ENCODE measurements around the gene WBP4. TPM values are rescaled to one million over a fixed set of nuclear protein-coding genes. Genes with fewer than 3 reads are reported as not detected.

Gene WBP4
- polyA plus RNA-seq, 3 donors: 2.8 to 3.8 (median 3.7) TPM

DNA sequence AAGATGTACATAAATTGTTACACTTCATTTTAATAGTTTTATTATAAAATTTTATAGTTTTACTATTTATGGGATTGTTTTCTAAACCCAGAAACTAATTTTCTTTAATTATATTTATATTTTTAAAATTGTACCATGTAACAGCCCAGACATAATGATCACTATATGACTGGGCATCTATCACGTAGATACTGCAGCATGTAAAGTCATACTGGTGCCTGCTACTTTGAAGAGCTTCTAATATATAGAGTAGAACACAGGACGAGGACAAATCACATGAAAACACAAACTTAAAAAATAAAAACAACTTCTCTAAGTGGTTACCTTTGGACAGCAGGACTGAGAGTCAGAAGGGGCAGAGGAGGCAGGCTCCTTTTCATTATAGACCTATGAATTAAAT, 47.5 kb upstream of the WBP4 start:
- H3K4me1 Mint-ChIP-seq: peaks cover 56% of the 10 kb centered on the region
- intact Hi-C loops (cut with micrococcal nuclease): no loop called here

DNA sequence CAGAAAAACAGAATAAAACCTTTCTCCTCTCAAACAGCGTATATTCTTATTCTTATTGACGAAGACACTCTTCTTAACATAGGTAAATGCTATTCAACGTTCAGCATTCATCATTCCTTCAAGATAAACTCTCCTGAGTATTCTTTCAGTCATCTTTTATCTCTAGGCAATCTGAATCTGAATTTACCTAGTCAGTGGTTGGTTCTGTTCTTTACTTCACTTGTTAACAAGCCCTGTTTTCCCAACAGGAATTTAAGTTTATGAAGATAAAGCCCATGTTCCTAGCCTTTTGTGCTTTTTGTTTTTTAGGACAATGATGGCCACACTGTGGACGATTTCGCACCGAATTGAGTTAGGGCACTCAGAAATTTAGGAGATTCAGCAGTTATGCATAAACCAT, 45.4 kb upstream of the WBP4 start:
- TF ChIP-seq, protein P1, sequence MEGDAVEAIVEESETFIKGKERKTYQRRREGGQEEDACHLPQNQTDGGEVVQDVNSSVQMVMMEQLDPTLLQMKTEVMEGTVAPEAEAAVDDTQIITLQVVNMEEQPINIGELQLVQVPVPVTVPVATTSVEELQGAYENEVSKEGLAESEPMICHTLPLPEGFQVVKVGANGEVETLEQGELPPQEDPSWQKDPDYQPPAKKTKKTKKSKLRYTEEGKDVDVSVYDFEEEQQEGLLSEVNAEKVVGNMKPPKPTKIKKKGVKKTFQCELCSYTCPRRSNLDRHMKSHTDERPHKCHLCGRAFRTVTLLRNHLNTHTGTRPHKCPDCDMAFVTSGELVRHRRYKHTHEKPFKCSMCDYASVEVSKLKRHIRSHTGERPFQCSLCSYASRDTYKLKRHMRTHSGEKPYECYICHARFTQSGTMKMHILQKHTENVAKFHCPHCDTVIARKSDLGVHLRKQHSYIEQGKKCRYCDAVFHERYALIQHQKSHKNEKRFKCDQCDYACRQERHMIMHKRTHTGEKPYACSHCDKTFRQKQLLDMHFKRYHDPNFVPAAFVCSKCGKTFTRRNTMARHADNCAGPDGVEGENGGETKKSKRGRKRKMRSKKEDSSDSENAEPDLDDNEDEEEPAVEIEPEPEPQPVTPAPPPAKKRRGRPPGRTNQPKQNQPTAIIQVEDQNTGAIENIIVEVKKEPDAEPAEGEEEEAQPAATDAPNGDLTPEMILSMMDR (IDR thresholded peaks at IDR 0.05): no peak
- Histone ChIP-seq H3K9me3 (replicated peaks in 1 of 2; ENCODE audit: control insufficient read depth in 1 of 2, insufficient read depth in 1 of 2, low read length in 2 of 2) (no peaks in the 10 kb centered on the region), H3K4me1 (ENCODE audit: control insufficient read depth in 1 of 2, insufficient read depth in 2 of 2, low read length in 2 of 2) (peaks cover 54 to 70% of the 10 kb centered on the region in 2 donors), H2AFZ (ENCODE audit: insufficient read depth, low read depth, low read length, poor library complexity, severe bottlenecking) (no peak overlapping the region), H4K20me1 (ENCODE audit: insufficient read depth, low read length) (peaks cover 59% of the 10 kb centered on the region), H3K36me3 (replicated peaks in 1 of 2; ENCODE audit: control insufficient read depth in 1 of 2, insufficient read depth in 2 of 2, low read length in 2 of 2) (peaks cover 3 to 20% of the 10 kb centered on the region in 2 donors), H3K4me2 (replicated peaks; ENCODE audit: extremely low read depth, low read length, poor library complexity, severe bottlenecking) (peak overlapping the region; percentile 66), H3K27me3 (ENCODE audit: control insufficient read depth in 2 of 2, insufficient read depth in 2 of 2, low read length in 2 of 2) (no peaks in the 10 kb centered on the region), H3K27ac (ENCODE audit: low read depth in 1 of 2, low read length in 2 of 2) (peak overlapping the region in 1 of 2 donors; percentile 66), H3K79me2 (ENCODE audit: insufficient read depth, low read length) (peaks cover 98% of the 10 kb centered on the region), H3K4me3 (replicated peaks in 1 of 3; ENCODE audit: low read depth in 2 of 3, low read length in 3 of 3) (peak overlapping the region; percentile 33 to 89 (median 47)), H3K9ac (ENCODE audit: insufficient read depth, low read length, poor library complexity, severe bottlenecking) (peak overlapping the region; percentile 49)
- Mint-ChIP-seq H3K4me3 (peak overlapping the region; percentile 81 to 86), H3K36me3 (peaks cover 29 to 32% of the 10 kb centered on the region in 2 donors), H3K4me1 (peaks cover 57% of the 10 kb centered on the region), H3K9me3 (no peaks in the 10 kb centered on the region), H3K27me3 (ENCODE audit: low read depth in 3 of 3) (no peaks in the 10 kb centered on the region), H3K27ac (peak overlapping the region; percentile 81 to 99 (median 89))
- intact Hi-C loops (cut with micrococcal nuclease): loop anchor here (5.0 kb wide), 2 partner anchors 34 to 36 kb away; no protein-coding TSS in a partner anchor
- no peak for DNase-seq
- 39% methylated on average over 3 of the region's 6 CpGs for WGBS (ENCODE audit: insufficient coverage)

More for the DNA sequence above, 47.5 kb upstream of the WBP4 start:
- peaks cover 3 to 20% of the 10 kb centered on the region in 2 donors for H3K36me3 ChIP-seq (replicated peaks in 1 of 2; ENCODE audit: control insufficient read depth in 1 of 2, insufficient read depth in 2 of 2, low read length in 2 of 2)
- no peak overlapping the region for H3K27ac ChIP-seq (ENCODE audit: low read depth in 1 of 2, low read length in 2 of 2)
- H3K4me2 ChIP-seq (replicated peaks; ENCODE audit: extremely low read depth, low read length, poor library complexity, severe bottlenecking): peak overlapping the region; percentile 66
- peaks cover 29 to 32% of the 10 kb centered on the region in 2 donors for H3K36me3 Mint-ChIP-seq
- no peak overlapping the region for H2AFZ ChIP-seq (ENCODE audit: insufficient read depth, low read depth, low read length, poor library complexity, severe bottlenecking)
- peak overlapping the region; percentile 57 to 74 for H3K4me3 Mint-ChIP-seq
- H3K9me3 ChIP-seq (replicated peaks in 1 of 2; ENCODE audit: control insufficient read depth in 1 of 2, insufficient read depth in 1 of 2, low read length in 2 of 2): no peaks in the 10 kb centered on the region
- peak overlapping the region in 2 of 3 experiments; percentile 12 to 89 for H3K4me3 ChIP-seq (replicated peaks in 1 of 3; ENCODE audit: low read depth in 2 of 3, low read length in 3 of 3)
- H3K27me3 ChIP-seq (ENCODE audit: control insufficient read depth in 2 of 2, insufficient read depth in 2 of 2, low read length in 2 of 2): no peaks in the 10 kb centered on the region
- H3K9me3 Mint-ChIP-seq: no peaks in the 10 kb centered on the region
- H3K27ac Mint-ChIP-seq: peak overlapping the region in 5 of 7 donors; percentile 59 to 99 (median 75)
- no CpG with 5 or more reads among the region's 2 CpGs for WGBS (ENCODE audit: insufficient coverage)
- peaks cover 45 to 74% of the 10 kb centered on the region in 2 donors for H3K4me1 ChIP-seq (ENCODE audit: control insufficient read depth in 1 of 2, insufficient read depth in 2 of 2, low read length in 2 of 2)
- peaks cover 98% of the 10 kb centered on the region for H3K79me2 ChIP-seq (ENCODE audit: insufficient read depth, low read length)
- no peaks in the 10 kb centered on the region for H3K27me3 Mint-ChIP-seq (ENCODE audit: low read depth in 3 of 3)
- DNase-seq: no peak
- H4K20me1 ChIP-seq (ENCODE audit: insufficient read depth, low read length): peaks cover 78% of the 10 kb centered on the region
- TF ChIP-seq, protein P1 (IDR thresholded peaks at IDR 0.05): no peak
- H3K9ac ChIP-seq (ENCODE audit: insufficient read depth, low read length, poor library complexity, severe bottlenecking): no peak overlapping the region
